NCI-H1105 treated with DMSO at 0.1 percent for 48 hours (cell line): ENCODE results near the gene C6orf120.

Experiments
- DNase-seq: peaks from one replicate; lab custom pipeline; 2025; lab: John Stamatoyannopoulos, UW

C6orf120 gene

DNA sequence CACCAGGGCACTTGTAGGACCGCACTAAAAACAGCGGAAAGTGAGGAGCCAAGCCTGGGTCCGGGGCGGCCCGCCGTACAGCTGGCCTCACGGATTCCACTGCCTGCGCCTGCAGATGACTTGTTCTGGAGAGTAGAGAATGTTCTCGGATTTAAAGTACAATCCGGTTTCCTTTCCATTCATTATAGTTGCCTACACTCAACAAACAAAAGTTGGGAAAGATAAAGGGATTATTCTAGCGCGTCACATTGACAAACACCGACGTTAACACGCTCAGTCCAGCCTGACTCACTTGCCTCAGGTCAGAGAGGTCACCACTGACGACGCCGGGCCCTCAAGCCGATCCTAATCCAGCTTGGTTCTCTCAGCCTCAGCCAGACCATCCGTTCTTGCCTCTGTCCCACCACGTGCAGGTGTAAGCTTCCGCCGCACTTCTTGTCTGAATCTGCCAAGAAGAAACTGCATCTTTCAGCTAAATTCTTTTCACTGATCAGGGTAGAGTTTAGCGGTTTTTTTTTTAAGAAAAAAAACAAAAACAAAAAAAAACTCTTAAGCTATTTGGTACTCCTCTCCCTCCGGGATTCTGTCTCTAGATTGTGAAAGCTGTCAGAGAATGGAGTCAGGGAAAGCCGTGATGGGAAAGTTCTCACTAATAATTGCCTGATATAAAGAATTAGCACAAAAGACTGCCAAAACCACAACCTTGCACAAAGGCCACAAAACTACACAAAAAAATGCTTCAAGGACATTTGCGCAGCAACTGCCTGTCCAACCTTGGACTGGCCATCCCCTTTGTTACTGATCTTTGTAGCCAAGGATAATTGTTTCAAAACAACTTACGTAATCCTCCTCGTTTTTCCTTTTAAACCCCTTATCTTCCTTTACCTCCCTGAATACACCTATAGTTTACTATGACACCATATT lies 23.5 kb downstream of the C6orf120 start:
- peak; percentile 52 for DNase-seq

DNA sequence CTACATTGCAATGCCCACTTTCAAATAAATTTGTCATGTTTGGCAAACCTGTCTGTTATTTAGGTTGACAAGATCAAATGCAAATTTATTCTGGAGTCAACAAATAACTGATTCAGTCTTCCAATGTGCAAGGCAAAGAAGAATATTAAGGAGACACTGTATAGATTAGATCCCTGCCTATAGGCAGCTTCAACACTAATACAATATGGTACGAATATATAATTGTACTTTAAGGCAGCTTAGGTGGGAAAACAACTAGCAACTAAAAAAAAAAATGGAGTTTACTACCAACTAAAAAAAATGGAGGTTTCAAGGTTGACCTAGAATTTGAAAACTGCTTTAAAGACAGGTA lies 24.1 kb downstream of the C6orf120 start:
- DNase-seq = no peak

DNA sequence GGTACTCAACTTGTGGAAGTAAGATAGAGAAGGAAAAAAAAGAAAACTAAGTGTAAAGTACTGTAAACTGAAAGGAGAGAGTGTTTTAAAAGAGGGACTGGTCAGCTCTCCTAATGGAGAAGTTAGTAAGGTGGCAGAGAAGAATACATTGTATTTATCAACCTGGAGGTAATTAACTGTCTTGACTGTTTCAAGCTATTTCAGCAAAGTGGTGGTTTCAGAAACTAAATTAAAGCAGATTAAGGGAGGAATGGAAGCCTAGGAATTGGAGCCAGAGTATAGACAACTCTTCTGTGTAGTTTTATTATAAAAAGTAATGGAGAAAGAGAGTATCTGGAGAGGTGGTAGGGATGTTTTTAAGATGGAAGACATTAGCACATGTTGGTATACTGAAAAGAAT lies 25.0 kb downstream of the C6orf120 start:
- DNase-seq = no peak

DNA sequence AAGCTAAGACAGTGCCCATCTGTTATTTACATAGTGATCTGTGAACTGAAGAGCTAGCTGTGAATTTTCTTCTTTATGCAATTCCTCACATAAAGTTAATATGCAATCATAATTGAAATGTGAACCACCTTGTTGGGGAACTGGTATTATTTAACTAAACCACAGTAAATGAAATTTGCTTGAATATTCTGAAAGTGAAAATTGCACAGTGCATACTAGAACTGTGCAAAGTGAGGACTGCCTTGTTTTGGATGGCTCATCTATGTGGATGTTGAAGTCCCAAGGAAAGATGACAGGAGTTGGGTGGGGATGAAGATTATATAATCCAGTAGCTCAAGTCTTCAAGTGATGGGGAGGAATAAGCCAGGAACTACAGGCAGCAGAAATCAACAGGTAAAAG lies 28.0 kb downstream of the C6orf120 start:
- no peak for DNase-seq

DNA sequence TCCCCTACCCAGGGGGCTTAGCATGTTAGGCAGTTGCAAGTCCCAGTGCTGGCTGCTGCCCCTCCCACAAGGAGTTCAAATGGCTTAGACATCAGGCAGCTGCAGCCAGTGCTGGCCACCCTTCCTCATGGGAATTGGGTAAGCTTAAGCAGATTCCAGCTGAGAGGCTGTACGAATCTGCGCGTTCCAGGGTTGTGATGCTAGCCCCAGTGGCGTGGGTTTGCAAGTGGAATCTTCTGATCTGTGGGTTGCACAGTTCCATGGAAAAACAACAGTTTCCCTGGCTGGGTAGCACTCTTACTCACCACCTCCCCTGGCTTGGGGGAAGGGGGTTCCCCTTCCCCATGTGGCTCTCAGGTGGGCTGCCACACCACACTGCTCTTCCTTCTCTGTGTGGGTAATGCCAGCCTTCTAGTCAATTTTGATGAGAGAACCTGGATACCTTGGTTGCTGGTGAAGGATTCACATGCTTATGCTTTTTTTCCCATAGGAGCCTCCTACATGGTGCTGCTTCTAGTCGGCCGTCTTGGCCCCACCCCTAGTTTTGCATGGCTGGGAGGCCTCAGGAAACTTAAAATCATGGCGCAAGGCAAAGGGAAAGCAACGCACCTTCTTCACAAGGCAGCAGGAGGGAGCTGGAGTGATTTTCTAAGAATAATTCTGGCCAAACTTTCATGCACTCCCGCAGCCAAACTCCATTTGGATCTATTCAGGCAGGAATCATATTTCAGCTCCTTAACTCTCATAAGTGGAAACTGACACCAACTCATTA lies 36.5 kb downstream of the C6orf120 start:
- DNase-seq = peak; percentile 82

DNA sequence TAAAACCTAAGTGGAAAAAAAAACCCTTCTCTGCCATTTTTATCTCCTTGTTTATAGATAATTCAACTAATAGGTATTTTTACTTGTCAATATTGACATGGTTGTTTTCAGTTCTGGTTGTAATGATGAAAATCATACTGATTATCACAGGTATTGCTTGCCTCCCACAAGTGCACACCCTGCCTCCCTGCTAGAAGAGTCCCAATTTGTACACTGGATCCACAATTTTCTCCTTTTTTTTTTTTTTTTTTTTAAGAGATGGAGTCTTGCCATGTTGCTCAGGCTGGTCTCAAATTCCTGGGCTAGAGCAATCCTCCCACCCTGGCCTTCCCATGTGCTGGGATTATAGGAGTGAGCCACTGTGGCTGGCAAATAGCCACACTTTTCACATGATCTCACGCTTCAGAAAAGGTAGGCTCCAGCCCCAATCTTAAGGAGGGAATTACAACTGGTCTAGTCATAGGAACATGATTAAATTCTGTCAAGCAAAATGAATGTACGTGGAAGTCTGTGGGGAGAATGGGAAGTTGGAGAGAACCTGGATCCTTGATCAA lies 37.1 kb downstream of the C6orf120 start:
- no peak for DNase-seq

DNA sequence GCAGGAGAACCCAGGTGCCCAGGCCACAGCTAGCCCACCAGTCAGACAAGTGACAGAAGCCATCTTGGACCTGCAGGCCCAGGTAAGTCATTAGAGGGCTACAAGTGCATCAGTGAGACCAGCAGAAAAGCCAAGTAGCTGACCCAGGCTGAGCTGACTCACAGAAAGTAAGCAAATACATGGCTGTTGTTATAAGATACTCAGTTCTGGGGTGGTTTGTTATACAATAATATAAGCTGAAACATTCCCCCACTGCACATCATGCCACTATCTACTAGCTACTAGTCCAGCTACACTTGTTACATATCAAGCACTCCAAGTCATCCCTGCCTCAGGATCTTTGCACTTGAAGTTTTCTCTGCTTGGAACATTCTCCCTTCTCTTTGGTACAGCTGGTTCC lies 39.4 kb downstream of the C6orf120 start:
- no peak for DNase-seq

DNA sequence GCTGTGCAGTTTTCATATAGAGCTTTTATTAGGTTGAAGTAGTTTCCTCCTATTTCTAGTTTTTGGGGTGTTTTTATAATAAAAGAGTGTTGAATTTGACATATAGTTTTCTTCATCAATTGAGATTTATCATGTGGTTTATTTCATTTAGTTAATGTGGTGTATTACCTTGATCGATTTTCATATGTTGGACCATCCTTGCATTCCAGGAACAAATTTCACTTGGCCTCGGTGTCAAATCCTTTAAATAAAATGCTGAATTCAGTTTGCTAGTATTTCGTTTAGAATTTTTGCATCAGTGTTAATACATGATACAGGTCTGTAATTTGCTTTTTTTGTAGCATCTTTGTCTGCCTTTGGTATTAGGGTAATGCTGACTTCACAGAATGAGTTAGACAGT lies 43.5 kb downstream of the C6orf120 start:
- DNase-seq = no peak

DNA sequence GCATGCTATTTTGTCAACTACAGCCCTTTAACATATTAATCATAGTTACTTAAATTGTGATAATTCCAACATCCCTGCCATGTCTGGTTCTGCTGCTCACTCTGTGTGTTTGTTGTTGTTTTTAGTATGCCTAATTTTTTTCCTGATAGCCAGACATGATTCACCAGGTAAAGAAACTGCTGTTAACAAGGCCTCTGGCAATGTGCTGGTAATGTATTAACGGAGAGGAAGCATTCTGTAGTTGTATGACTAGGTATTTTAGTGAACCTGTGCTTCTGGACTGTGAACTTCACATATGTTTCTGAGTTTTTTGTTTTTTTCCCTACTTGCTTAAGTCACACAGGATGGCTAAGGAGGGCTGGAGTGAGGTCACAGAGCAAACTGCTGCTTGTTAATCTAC lies 44.6 kb downstream of the C6orf120 start:
- no peak for DNase-seq

DNA sequence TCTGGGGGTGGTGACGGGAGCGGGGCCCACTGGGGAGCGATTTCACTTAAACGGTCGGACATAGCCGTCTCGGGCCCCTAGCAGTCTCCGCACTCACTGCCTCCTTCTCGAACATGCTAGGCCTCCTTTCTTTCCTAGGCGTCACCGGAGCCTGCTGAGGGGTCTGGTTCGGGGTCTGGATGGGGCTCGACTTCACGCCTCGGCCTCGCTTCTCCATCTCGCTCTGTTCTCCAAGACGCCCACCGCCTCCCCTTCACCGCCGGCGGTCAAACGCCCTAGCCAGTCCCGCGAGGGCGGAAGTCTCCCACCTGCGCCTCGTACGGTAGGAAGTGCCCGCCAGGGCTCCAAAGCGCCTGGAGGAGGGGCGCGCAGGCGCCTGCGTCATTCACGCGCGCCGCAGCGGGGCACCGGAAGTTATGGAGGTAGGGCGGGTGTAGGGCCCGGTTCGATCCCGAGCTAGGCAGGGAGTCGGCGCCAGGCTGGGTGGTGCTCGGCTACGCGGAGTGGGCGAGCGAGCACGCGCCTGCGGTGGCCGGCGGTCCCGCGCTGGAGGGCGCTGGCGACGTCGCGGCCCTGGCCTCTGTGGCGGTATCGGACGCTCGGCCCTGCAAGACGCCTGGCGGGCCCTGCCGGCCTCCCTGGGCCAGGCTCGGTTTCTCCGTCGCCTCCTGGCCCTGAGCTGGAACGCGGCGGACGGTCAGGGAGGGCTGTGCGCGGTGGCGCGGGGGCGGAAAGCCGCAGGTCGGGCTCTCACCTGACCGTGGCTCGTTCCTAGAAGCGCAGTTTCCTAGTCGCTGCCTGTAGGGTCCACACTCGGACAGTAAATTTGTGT lies 49.5 kb downstream of the C6orf120 start, which contains the start of the genes DYNLT2 and ERMARD:
TSS of gene DYNLT2 (minus strand) at position 331 of the 832 bp plus-strand sequence. CDS start at position 217, 114 bp downstream.
TSS of gene ERMARD (plus strand) at position 381 of the 832 bp plus-strand sequence. CDS start at position 417, 36 bp downstream.
- peak; percentile 96 for DNase-seq

DNA sequence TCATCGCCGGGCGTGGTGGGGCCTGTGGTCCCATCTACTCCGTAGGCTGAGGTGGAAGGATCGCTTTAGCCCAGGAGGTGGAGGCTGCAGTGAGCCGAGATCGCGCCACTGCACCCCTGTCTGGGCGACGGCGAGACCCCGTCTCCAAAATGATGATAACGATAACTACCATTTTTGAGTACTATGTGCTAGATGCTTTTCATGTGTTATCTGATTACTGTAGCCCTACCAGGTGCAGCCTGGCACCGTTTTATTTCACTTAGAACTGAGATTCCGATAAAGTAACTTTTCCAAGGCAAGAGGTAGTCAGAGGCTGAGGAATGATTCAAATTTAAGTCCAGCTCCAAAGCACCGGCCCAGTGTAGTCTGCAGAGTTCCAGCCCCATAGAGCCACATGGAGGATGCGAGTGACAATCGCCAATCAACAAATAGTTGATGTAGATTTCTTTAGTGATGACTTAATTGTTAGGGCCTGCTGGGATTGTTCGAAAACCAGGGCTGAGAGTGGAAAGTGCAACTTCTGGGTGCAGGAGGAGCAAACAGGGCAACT lies 50.2 kb downstream of the C6orf120 start:
- peak; percentile 67 for DNase-seq
